ENCODE results near the gene TMC5.

DNA sequence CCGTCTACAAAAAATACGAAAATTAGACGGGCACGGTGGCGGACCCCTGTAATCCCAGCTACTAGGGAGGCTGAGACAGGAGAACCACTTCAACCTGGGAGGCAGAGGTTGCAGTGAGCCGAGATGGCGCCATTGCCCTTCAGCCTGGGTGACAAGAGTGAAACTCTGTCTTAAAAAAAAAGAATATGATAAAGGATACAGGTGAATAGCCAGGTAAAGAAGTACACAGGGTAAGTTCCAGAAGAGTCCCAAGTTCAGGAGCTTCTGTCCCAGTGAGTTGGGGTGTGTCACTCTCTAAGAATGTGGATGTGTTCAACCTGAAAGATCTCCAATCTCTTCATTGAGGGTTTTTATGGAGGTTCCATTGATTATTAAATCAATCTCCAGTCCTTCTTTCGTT is 6.8 kb downstream of the TMC5 start:
- TF ChIP-seq, protein P1, sequence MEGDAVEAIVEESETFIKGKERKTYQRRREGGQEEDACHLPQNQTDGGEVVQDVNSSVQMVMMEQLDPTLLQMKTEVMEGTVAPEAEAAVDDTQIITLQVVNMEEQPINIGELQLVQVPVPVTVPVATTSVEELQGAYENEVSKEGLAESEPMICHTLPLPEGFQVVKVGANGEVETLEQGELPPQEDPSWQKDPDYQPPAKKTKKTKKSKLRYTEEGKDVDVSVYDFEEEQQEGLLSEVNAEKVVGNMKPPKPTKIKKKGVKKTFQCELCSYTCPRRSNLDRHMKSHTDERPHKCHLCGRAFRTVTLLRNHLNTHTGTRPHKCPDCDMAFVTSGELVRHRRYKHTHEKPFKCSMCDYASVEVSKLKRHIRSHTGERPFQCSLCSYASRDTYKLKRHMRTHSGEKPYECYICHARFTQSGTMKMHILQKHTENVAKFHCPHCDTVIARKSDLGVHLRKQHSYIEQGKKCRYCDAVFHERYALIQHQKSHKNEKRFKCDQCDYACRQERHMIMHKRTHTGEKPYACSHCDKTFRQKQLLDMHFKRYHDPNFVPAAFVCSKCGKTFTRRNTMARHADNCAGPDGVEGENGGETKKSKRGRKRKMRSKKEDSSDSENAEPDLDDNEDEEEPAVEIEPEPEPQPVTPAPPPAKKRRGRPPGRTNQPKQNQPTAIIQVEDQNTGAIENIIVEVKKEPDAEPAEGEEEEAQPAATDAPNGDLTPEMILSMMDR (IDR thresholded peaks at IDR 0.05; ENCODE audit: insufficient read depth, low read length, poor library complexity, severe bottlenecking) = no peak
- TF ChIP-seq EZH2phosphoT487 (conservative IDR thresholded peaks at IDR 0.05; ENCODE audit: low read length) = no peak

Measured in SU-DHL-6 (cell line).